Breast epithelium (tissue), 3 donors: ENCODE data around the gene PPP6C.
"Not testable (repeated sequence)": the region's sequence is repeated elsewhere in the genome, so short reads cannot be mapped to it uniquely, and the experiment has no call there.

Experiments
- POLR2A ChIP-seq: fragments of 450-650 bp; IDR thresholded peaks from one replicate; pipeline ENCODE4 v1.6.1; 2016; ENCODE audit warnings: antibody characterized with exemption, mild to moderate bottlenecking, moderate library complexity
- POLR2AphosphoS5 ChIP-seq, 3 donors: sonication (generic); formaldehyde crosslinking; IDR thresholded peaks; one replicate each; pipeline ENCODE4 v1.6.1; 2017; ENCODE audit warnings: antibody characterized with exemption in 3 of 3
- TF ChIP-seq, protein P1 (sequence below), 3 donors: fragments of 450-650 bp; IDR thresholded peaks; one replicate each; pipeline ENCODE4 v1.5.1; 2016 to 2017; ENCODE audit warnings: antibody characterized with exemption in 3 of 3, mild to moderate bottlenecking in 3 of 3, moderate library complexity in 3 of 3

DNA sequence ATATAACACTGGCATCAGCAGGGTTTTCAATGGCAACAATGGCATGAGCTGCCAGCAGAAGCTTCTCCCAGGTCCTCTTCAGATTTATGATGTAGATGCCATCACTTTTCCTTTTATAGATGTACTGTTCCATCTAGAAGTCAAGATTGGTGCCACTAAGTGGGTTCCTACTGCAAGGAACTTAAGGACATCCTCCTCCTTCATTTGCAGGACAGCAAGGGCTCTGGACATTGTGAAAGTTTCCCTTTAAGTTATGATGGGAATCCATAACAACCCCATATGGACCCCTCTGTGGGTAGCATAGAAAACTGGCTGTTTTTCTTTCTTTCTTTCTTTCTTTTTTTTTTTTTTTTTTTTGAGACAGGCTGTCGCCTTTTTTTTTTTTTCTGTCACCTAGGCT lies 6.0 kb upstream of the PPP6C start:
- TF ChIP-seq, protein P1, sequence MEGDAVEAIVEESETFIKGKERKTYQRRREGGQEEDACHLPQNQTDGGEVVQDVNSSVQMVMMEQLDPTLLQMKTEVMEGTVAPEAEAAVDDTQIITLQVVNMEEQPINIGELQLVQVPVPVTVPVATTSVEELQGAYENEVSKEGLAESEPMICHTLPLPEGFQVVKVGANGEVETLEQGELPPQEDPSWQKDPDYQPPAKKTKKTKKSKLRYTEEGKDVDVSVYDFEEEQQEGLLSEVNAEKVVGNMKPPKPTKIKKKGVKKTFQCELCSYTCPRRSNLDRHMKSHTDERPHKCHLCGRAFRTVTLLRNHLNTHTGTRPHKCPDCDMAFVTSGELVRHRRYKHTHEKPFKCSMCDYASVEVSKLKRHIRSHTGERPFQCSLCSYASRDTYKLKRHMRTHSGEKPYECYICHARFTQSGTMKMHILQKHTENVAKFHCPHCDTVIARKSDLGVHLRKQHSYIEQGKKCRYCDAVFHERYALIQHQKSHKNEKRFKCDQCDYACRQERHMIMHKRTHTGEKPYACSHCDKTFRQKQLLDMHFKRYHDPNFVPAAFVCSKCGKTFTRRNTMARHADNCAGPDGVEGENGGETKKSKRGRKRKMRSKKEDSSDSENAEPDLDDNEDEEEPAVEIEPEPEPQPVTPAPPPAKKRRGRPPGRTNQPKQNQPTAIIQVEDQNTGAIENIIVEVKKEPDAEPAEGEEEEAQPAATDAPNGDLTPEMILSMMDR (IDR thresholded peaks at IDR 0.05): not testable (repeated sequence)
- TF ChIP-seq POLR2AphosphoS5 (IDR thresholded peaks at IDR 0.05); POLR2A: not testable (repeated sequence)
